HL-60/S4 (cell line): Measurements from ENCODE around the gene NDUFS8.

Source experiments
- in situ Hi-C: fragments of 300-500 bp; cut with MboI; formaldehyde crosslinking; loops from 2 replicates; pipeline ENCODE4 v1.14.3; 2022; ENCODE audit warnings: low sequenced_read_pairs

NDUFS8 gene

GRCh38 chr11:68048681-68049508 lies 18.4 kb downstream of the NDUFS8 start:
- in situ Hi-C loops: no loop called here

GRCh38 chr11:68049509-68050370 lies 19.3 kb downstream of the NDUFS8 start:
- in situ Hi-C loops: no loop called here

GRCh38 chr11:68050371-68050841 lies 19.9 kb downstream of the NDUFS8 start:
- in situ Hi-C loops: no loop called here

- in situ Hi-C loops: no loop called here
Observed at GRCh38 chr11:68051191-68052136, 21.0 kb downstream of the NDUFS8 start.

- in situ Hi-C loops: no loop called here
Observed at GRCh38 chr11:68052137-68052873, 21.8 kb downstream of the NDUFS8 start.

- in situ Hi-C loops: no loop called here
Observed at GRCh38 chr11:68053117-68053516, 22.6 kb downstream of the NDUFS8 start.

GRCh38 chr11:68053981-68054812 lies 23.7 kb downstream of the NDUFS8 start:
- in situ Hi-C loops: no loop called here

- in situ Hi-C loops: no loop called here
Observed at GRCh38 chr11:68056317-68057285, 26.1 kb downstream of the NDUFS8 start.

GRCh38 chr11:68057807-68058206 lies 27.3 kb downstream of the NDUFS8 start:
- in situ Hi-C loops: no loop called here

GRCh38 chr11:68061508-68061907 lies 31.0 kb downstream of the NDUFS8 start:
- in situ Hi-C loops: no loop called here

- in situ Hi-C loops: no loop called here
Observed at GRCh38 chr11:68064926-68065325, 34.4 kb downstream of the NDUFS8 start.

- in situ Hi-C loops: no loop called here
Observed at GRCh38 chr11:68065841-68066240, 35.4 kb downstream of the NDUFS8 start.

GRCh38 chr11:68066742-68067141 lies 36.3 kb downstream of the NDUFS8 start:
- in situ Hi-C loops: no loop called here

- in situ Hi-C loops: no loop called here
Observed at GRCh38 chr11:68067991-68068390, 37.5 kb downstream of the NDUFS8 start.

GRCh38 chr11:68071281-68072048 lies 41.0 kb downstream of the NDUFS8 start:
- in situ Hi-C loops: no loop called here

- in situ Hi-C loops: no loop called here
Observed at GRCh38 chr11:68074584-68075352, 44.3 kb downstream of the NDUFS8 start.
